ENCODE results near the gene HMGB3. TPM values are rescaled to one million over a fixed set of nuclear protein-coding genes. Genes with fewer than 3 reads are reported as not detected.

HMGB3 gene
- total RNA-seq, 4 donors from 2014 or later = 2.6 to 23.2 (median 8.6) TPM

DNA sequence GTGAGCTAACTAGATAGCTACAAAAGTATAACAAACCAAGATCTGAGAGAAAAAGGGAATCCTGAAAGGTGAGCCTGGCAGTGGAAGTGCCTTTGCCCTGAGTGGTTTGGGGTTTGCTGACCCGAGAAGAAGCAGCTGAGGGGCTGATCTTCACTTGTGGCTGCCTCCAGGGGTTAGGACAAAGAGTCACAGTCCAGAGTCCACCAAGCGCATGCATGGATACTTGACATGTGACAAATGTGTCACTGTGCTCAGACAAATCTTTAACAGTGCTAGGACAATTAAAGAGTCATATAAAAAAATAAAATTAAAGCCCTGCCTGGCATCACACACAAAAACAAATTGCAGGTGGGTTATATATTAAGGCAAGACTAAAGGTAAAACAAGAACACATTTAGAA, 26.4 kb downstream of the HMGB3 start:
- in situ Hi-C loops (cut with MboI; ENCODE audit: low pct_ligation_motif_present in 1 of 4, low pct_unique_long_range_greater_than_20kb in 1 of 4, low sequenced_read_pairs in 3 of 4) (loop anchor here in 1 of 4 donors (25.0 kb wide), 1 partner anchor 97 kb away; no protein-coding TSS in a partner anchor), intact Hi-C loops (cut with DNase I; ENCODE audit: low total_unique reads) (no loop called here)
- TF ChIP-seq POLR2A (IDR thresholded peaks at IDR 0.05) (no peak), EP300 (IDR thresholded peaks at IDR 0.05; ENCODE audit: low read depth) (no peak)
- no peaks in the 10 kb centered on the region for H3K36me3 ChIP-seq
- H3K27ac ChIP-seq = no peak overlapping the region
- no peaks in the 10 kb centered on the region for H3K9me3 ChIP-seq
- H3K27me3 ChIP-seq = no peaks in the 10 kb centered on the region
- DNase-seq = peak; percentile 11
- no peak overlapping the region for H3K4me3 ChIP-seq
- H3K4me1 ChIP-seq = no peaks in the 10 kb centered on the region
- 37% methylated on average over 2 of the region's 2 CpGs; no CpG with 5 or more reads in 1 of the 2 donors for WGBS, 2 donors (ENCODE audit: low coverage in 1 of 2)

DNA sequence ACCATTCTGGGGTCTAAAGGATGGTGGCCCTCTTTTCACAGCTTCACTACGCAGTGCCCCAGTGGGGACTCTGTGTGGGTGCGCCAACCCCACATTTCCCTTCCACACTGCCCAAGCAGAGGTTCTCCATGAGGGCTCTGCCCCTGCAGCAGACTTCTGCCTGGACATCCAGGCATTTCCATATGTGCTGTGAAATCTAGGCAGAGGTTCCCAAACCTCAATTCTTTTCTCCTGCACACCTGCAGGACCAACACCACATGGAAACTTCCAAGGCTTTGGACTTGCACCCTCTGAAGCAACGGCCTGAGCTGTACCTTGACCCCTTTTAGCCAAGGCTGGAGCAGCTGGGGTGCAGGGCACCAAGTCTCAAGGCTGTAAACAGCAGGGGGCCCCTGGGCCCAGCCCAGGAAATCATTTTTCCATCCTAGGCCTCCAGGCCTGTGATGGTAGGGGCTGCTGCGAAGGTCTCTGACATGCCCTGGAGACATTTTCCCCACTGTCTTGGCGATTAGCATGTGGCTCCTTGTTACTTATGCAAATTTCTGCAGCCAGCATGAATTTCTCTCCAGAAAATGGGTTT, 30.1 kb downstream of the HMGB3 start:
- Histone ChIP-seq H3K4me1 (no peaks in the 10 kb centered on the region), H3K9me3 (no peaks in the 10 kb centered on the region), H3K27me3 (no peaks in the 10 kb centered on the region), H3K4me3 (no peak overlapping the region), H3K36me3 (no peaks in the 10 kb centered on the region), H3K27ac (no peak overlapping the region)
- in situ Hi-C loops (cut with MboI; ENCODE audit: low pct_ligation_motif_present in 1 of 4, low pct_unique_long_range_greater_than_20kb in 1 of 4, low sequenced_read_pairs in 3 of 4) (loop anchor here in 1 of 4 donors (25.0 kb wide), 1 partner anchor 101 kb away; no protein-coding TSS in a partner anchor), intact Hi-C loops (cut with DNase I; ENCODE audit: low total_unique reads) (no loop called here)
- DNase-seq = no peak
- TF ChIP-seq POLR2A (IDR thresholded peaks at IDR 0.05) (no peak), POLR2AphosphoS5 (IDR thresholded peaks at IDR 0.05) (no peak), EP300 (IDR thresholded peaks at IDR 0.05; ENCODE audit: low read depth) (no peak)
- TF ChIP-seq, protein P1, sequence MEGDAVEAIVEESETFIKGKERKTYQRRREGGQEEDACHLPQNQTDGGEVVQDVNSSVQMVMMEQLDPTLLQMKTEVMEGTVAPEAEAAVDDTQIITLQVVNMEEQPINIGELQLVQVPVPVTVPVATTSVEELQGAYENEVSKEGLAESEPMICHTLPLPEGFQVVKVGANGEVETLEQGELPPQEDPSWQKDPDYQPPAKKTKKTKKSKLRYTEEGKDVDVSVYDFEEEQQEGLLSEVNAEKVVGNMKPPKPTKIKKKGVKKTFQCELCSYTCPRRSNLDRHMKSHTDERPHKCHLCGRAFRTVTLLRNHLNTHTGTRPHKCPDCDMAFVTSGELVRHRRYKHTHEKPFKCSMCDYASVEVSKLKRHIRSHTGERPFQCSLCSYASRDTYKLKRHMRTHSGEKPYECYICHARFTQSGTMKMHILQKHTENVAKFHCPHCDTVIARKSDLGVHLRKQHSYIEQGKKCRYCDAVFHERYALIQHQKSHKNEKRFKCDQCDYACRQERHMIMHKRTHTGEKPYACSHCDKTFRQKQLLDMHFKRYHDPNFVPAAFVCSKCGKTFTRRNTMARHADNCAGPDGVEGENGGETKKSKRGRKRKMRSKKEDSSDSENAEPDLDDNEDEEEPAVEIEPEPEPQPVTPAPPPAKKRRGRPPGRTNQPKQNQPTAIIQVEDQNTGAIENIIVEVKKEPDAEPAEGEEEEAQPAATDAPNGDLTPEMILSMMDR (IDR thresholded peaks at IDR 0.05) = no peak
- WGBS, 2 donors (ENCODE audit: low coverage in 1 of 2) = 79% methylated on average over 5 of the region's 5 CpGs; no CpG with 5 or more reads in 1 of the 2 donors

DNA sequence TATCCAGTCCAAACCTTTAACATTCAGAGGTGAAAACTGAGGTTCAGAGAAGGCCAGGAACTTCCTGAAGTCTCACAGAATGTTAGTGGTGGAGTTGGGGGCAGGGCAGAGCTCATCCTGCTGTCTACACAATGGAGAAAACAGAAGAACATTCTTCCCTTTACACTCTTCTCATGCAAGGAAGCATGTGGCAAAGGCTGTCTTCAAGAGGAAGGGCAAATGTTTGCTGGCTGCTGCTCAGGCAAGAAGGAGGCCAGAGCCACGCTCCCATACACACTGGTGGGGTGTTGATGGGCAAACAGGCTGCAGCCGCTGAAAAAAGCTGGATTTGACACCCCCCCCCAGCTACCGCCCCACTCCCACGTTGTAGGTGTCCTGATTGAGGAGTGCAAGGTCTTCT, 32.5 kb downstream of the HMGB3 start:
- Histone ChIP-seq H3K9me3 (no peaks in the 10 kb centered on the region), H3K4me1 (no peaks in the 10 kb centered on the region), H3K27me3 (no peaks in the 10 kb centered on the region), H3K36me3 (no peaks in the 10 kb centered on the region), H3K27ac (no peak overlapping the region), H3K4me3 (no peak overlapping the region)
- intact Hi-C loops (cut with DNase I; ENCODE audit: low total_unique reads) (no loop called here), in situ Hi-C loops (cut with MboI; ENCODE audit: low pct_ligation_motif_present in 1 of 4, low pct_unique_long_range_greater_than_20kb in 1 of 4, low sequenced_read_pairs in 3 of 4) (loop anchor here in 1 of 4 donors (25.0 kb wide), 1 partner anchor 103 kb away; no protein-coding TSS in a partner anchor)
- no peak for DNase-seq
- no peak for TF ChIP-seq POLR2A (IDR thresholded peaks at IDR 0.05)
- TF ChIP-seq, protein P1 (IDR thresholded peaks at IDR 0.05) = no peak
- no peak for TF ChIP-seq EP300 (IDR thresholded peaks at IDR 0.05; ENCODE audit: low read depth)
- no peak for TF ChIP-seq POLR2AphosphoS5 (IDR thresholded peaks at IDR 0.05)
- 64% methylated on average over 4 of the region's 4 CpGs; no CpG with 5 or more reads in 1 of the 2 donors for WGBS, 2 donors (ENCODE audit: low coverage in 1 of 2)

DNA sequence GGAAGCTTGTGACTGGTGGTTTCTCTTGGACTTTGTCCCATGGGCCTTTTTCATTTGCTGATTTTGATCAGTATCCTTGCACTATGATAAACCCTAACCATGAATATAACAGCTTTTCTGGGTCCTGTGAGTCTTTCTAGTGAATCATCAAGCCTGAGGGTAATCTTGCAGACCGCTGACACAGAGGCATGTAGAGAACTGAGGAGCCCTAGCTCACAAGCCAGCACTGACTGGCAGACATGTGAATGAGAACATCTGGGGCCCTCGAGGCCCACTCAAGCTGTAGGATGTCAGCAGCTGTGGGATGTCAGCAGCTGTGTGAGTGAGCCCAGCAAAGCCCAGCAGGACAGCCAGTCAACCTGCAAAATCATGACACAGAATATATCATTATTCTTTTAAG, 36.7 kb downstream of the HMGB3 start:
- Histone ChIP-seq H3K4me3 (no peak overlapping the region), H3K27ac (no peak overlapping the region), H3K9me3 (no peaks in the 10 kb centered on the region), H3K27me3 (no peaks in the 10 kb centered on the region), H3K36me3 (no peaks in the 10 kb centered on the region), H3K4me1 (no peaks in the 10 kb centered on the region)
- in situ Hi-C loops (cut with MboI; ENCODE audit: low pct_ligation_motif_present in 1 of 4, low pct_unique_long_range_greater_than_20kb in 1 of 4, low sequenced_read_pairs in 3 of 4) = loop anchor here in 1 of 4 donors (25.0 kb wide), 1 partner anchor 108 kb away; no protein-coding TSS in a partner anchor
- intact Hi-C loops (cut with DNase I; ENCODE audit: low total_unique reads) = no loop called here
- TF ChIP-seq POLR2A (IDR thresholded peaks at IDR 0.05) (no peak), POLR2AphosphoS5 (IDR thresholded peaks at IDR 0.05) (no peak), EP300 (IDR thresholded peaks at IDR 0.05; ENCODE audit: low read depth) (no peak)
- TF ChIP-seq, protein P1 (IDR thresholded peaks at IDR 0.05) = no peak
- DNase-seq = no peak
- 63% methylated on average over 2 of the region's 2 CpGs; no CpG with 5 or more reads in 1 of the 2 donors for WGBS, 2 donors (ENCODE audit: low coverage in 1 of 2)

Measured in transverse colon (tissue), 4 donors.